ENCODE results near the gene TFEC.

TFEC gene

DNA sequence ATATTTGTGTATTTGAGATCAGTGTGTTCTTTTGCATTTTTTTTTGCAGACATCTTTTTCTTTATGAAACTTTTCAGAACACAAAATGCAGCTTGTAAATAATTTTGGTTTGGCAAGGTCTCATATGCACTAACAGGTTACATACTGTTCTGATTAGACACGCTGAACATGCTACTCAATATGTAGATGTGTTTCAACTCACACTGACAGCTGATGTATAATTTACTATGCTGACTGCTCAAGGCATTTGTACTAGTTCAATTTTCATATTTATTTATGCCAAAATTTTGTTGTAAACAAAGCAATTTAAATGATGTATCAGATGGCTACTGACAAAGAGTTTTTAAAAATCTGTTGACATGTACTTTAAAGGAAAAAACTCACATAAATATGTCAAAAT lies 123.8 kb downstream of the TFEC start:
- no peaks in the 10 kb centered on the region for H3K27me3 ChIP-seq (ENCODE audit: control insufficient read depth, insufficient read depth, low read length)
- no peaks in the 10 kb centered on the region for H3K4me1 ChIP-seq
- no peak overlapping the region for H2AFZ ChIP-seq
- H3K9ac ChIP-seq = no peak overlapping the region
- no peak overlapping the region for H3K4me2 ChIP-seq (ENCODE audit: low read length)
- no peaks in the 10 kb centered on the region for H3K36me3 ChIP-seq (ENCODE audit: control insufficient read depth, insufficient read depth, low read length)
- TF ChIP-seq, protein P1, sequence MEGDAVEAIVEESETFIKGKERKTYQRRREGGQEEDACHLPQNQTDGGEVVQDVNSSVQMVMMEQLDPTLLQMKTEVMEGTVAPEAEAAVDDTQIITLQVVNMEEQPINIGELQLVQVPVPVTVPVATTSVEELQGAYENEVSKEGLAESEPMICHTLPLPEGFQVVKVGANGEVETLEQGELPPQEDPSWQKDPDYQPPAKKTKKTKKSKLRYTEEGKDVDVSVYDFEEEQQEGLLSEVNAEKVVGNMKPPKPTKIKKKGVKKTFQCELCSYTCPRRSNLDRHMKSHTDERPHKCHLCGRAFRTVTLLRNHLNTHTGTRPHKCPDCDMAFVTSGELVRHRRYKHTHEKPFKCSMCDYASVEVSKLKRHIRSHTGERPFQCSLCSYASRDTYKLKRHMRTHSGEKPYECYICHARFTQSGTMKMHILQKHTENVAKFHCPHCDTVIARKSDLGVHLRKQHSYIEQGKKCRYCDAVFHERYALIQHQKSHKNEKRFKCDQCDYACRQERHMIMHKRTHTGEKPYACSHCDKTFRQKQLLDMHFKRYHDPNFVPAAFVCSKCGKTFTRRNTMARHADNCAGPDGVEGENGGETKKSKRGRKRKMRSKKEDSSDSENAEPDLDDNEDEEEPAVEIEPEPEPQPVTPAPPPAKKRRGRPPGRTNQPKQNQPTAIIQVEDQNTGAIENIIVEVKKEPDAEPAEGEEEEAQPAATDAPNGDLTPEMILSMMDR (IDR thresholded peaks at IDR 0.05) = no peak
- no peaks in the 10 kb centered on the region for H3K9me3 ChIP-seq (ENCODE audit: control insufficient read depth, low read length)
- H3K79me2 ChIP-seq = no peaks in the 10 kb centered on the region
- H3K4me3 ChIP-seq (ENCODE audit: low read depth, low read length) = no peak overlapping the region
- no peak overlapping the region for H3K27ac ChIP-seq

DNA sequence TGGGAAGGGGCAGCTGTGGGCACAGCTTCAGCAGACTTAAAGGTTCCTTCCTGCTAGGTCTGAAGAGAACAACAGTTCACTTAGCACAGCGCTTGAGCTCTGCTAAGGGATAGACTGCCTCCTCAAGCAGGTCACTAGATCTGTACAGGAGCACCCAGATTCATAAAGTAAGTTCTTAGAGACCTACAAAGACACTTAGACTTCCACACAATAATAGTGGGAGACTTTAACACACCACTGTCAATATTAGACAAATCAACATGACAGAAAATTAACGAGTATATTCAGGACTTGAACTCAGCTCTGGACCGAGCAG lies 140.9 kb downstream of the TFEC start:
- Histone ChIP-seq H3K9me3 (ENCODE audit: control insufficient read depth, low read length) (no peaks in the 10 kb centered on the region), H3K9ac (no peak overlapping the region), H2AFZ (no peak overlapping the region), H3K4me1 (no peaks in the 10 kb centered on the region), H3K27ac (no peak overlapping the region), H3K79me2 (no peaks in the 10 kb centered on the region), H3K36me3 (ENCODE audit: control insufficient read depth, insufficient read depth, low read length) (no peaks in the 10 kb centered on the region), H3K27me3 (ENCODE audit: control insufficient read depth, insufficient read depth, low read length) (no peaks in the 10 kb centered on the region), H3K4me3 (ENCODE audit: low read depth, low read length) (no peak overlapping the region), H3K4me2 (ENCODE audit: low read length) (no peak overlapping the region)
- TF ChIP-seq, protein P1 (IDR thresholded peaks at IDR 0.05) = no peak

DNA sequence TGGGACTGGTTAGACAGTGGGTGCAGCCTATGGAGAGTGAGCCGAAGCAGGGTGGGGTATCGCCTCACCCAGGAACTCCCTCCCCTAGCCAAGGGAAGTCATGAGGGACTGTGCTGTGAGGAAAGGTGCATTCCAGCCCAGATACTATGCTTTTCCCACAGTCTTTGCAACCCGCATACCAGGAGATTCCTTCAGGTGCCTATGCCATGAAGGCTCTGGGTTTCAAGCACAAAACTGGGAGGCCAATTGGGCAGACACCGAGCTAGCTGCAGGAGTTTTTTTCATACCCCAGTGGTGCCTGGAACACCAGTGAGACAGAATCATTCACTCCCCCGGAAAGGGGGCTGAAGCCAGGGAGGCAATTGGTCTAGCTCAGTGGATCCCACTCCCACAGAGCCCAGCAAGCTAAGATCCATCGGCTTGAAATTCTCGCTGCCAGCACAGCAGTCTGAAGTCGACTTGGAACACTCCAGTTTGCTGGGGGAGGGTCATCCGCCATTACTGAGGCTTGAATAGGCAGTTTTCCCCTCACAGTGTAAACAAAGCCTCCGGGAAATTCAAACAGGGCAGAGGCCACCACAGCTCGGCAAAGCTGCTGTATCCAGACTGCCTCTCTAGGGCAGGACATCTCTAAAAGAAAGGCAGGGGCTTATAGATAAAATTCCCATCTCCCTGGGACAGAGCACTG lies 141.4 kb downstream of the TFEC start:
- Histone ChIP-seq H3K4me2 (ENCODE audit: low read length) (no peak overlapping the region), H2AFZ (no peak overlapping the region), H3K79me2 (no peaks in the 10 kb centered on the region), H3K9me3 (ENCODE audit: control insufficient read depth, low read length) (no peaks in the 10 kb centered on the region), H3K9ac (no peak overlapping the region), H3K4me1 (no peaks in the 10 kb centered on the region), H3K27ac (no peak overlapping the region), H3K36me3 (ENCODE audit: control insufficient read depth, insufficient read depth, low read length) (no peaks in the 10 kb centered on the region), H3K27me3 (ENCODE audit: control insufficient read depth, insufficient read depth, low read length) (no peaks in the 10 kb centered on the region), H3K4me3 (ENCODE audit: low read depth, low read length) (no peak overlapping the region)
- TF ChIP-seq, protein P1 (IDR thresholded peaks at IDR 0.05) = no peak

DNA sequence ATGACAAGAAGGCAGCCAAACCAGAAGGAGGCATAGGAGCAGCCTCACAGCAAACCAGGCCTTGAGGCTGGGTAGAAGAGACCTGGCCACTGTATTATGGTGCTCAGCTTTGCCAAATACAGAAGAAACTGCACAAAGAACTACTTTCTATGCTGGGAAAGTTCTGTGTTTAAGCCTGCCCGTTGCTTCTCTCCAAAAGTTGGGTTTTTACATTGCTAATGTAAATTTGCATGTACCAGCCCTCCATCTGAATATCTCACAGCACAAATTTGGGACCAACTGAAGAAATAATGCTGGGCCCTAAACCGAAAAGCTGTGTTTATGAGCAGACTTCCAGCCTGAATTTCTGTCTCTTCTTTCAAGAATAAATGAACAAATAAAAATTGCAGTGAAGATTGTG lies 145.0 kb downstream of the TFEC start:
- Histone ChIP-seq H3K79me2 (no peaks in the 10 kb centered on the region), H3K36me3 (ENCODE audit: control insufficient read depth, insufficient read depth, low read length) (no peaks in the 10 kb centered on the region), H3K27ac (no peak overlapping the region), H2AFZ (no peak overlapping the region), H3K4me2 (ENCODE audit: low read length) (no peak overlapping the region), H3K9ac (no peak overlapping the region), H3K9me3 (ENCODE audit: control insufficient read depth, low read length) (no peaks in the 10 kb centered on the region), H3K4me1 (no peaks in the 10 kb centered on the region), H3K27me3 (ENCODE audit: control insufficient read depth, insufficient read depth, low read length) (no peaks in the 10 kb centered on the region), H3K4me3 (ENCODE audit: low read depth, low read length) (no peak overlapping the region)
- TF ChIP-seq, protein P1 (IDR thresholded peaks at IDR 0.05) = no peak

All from parathyroid adenoma (tissue), 2 donors.